GM12878 (cell line): Measurements from ENCODE around the gene SEMA3B. TPM values are rescaled to one million over a fixed set of nuclear protein-coding genes. Genes with fewer than 3 reads are reported as not detected.

Experiments
- ASH2L ChIP-seq: fragments of 300-600, 200-600 bp; sonication (generic); IDR thresholded peaks from 2 replicates; pipeline ENCODE4 v1.6.1; 2017; ENCODE audit warnings: low read depth, mild to moderate bottlenecking, borderline replicate concordance
- ATF7 ChIP-seq: fragments of 450-650 bp; IDR thresholded peaks from 2 replicates; pipeline ENCODE4 v1.6.1; 2016; ENCODE audit warnings: low read depth, mild to moderate bottlenecking
- BMI1 ChIP-seq: fragments of 450-650 bp; IDR thresholded peaks from 2 replicates; pipeline ENCODE4 v1.6.1; 2016; ENCODE audit warnings: mild to moderate bottlenecking, moderate library complexity, borderline replicate concordance
- CBFB ChIP-seq: IDR thresholded peaks from 2 replicates; pipeline ENCODE4 v1.6.1; 2016; ENCODE audit warnings: antibody characterized with exemption, low read depth
- CBX5 ChIP-seq: sonication (generic); IDR thresholded peaks from 2 replicates; pipeline ENCODE4 v1.6.1; 2016; ENCODE audit warnings: low read depth, moderate library complexity, mild to moderate bottlenecking, inconsistent platforms
- GATAD2B ChIP-seq: fragments of 450-650 bp; conservative IDR thresholded peaks from 2 replicates; pipeline ENCODE4 v1.6.1; 2017; ENCODE audit warnings: low read depth, mild to moderate bottlenecking, moderate library complexity
- KDM1A ChIP-seq: fragments of 200-600 bp; sonication (generic); IDR thresholded peaks from 2 replicates; pipeline ENCODE4 v1.6.1; 2016; ENCODE audit warnings: borderline replicate concordance
- MYB ChIP-seq: fragments of 150-350 bp; IDR thresholded peaks from 2 replicates; pipeline ENCODE4 v1.6.1; 2014; ENCODE audit warnings: mild to moderate bottlenecking, low read depth, low read length, borderline replicate concordance
- PML ChIP-seq: IDR thresholded peaks from 2 replicates; pipeline ENCODE4 v1.6.1; 2012; ENCODE audit warnings: low read length, inconsistent platforms
- RAD21 ChIP-seq: IDR thresholded peaks from 2 replicates; pipeline ENCODE4 v1.6.1; 2011; ENCODE audit warnings: mild to moderate bottlenecking, low read depth, low read length, moderate library complexity; ENCODE audit not compliant: insufficient read depth
- SMARCA5 ChIP-seq: fragments of 450-650 bp; IDR thresholded peaks from 2 replicates; pipeline ENCODE4 v1.6.1; 2017; ENCODE audit warnings: mild to moderate bottlenecking
- SP1 ChIP-seq: IDR thresholded peaks from one replicate; pipeline ENCODE4 v1.6.1; 2011; ENCODE audit warnings: low read depth, low read length
- SRF ChIP-seq, 2 experiments: IDR thresholded peaks; 2 replicates each; pipeline ENCODE4 v1.6.1; 2011; ENCODE audit warnings: low read depth in 2 of 2, low read length in 2 of 2, mild to moderate bottlenecking in 1 of 2, moderate library complexity in 1 of 2
- STAT1 ChIP-seq: fragments of 450-650 bp; conservative IDR thresholded peaks from 2 replicates; pipeline ENCODE4 v1.6.1; 2014; ENCODE audit warnings: antibody characterized with exemption, mild to moderate bottlenecking
- polyA plus RNA-seq, 11 experiments: library from polyadenylated mRNA; depleted of rRNA in 4 of 11; unstranded in 6 of 11; stranded (reverse) in 5 of 11; fragments of >200 nt; fragmentation: Nextera tagmentation in 4 of 11; fragmentation: Illumina TruSeq in 1 of 11; extraction: Ambion mirVana in 4 of 11; extraction: Trizol in 1 of 11; gene quantifications; 1 replicate in 1 of 11; 2 replicates in 10 of 11; pipeline versions ENCODE4 v1.2.1 to v1.2.3, GENCODE V29; 2011 to 2016; ENCODE audit warnings: inconsistent platforms in 2 of 11, missing spikeins in 2 of 11, low read depth in 1 of 11
- total RNA-seq, 4 experiments: library from RNA; depleted of rRNA in 3 of 4; stranded (reverse); fragments of >200 nt in 3 of 4; fragmentation: Illumina TruSeq in 1 of 4; extraction: Trizol in 1 of 4; gene quantifications; 2 replicates each; pipeline versions ENCODE4 v1.2.1 to v1.2.3, GENCODE V29; 2013 to 2021
- TF ChIP-seq, protein P1 (sequence below): fragments of 450-650 bp; IDR thresholded peaks from 2 replicates; pipeline ENCODE4 v1.6.1; 2016; ENCODE audit warnings: mild to moderate bottlenecking, moderate library complexity, borderline replicate concordance
- TF ChIP-seq, protein P2 (sequence below): IDR thresholded peaks from 2 replicates; pipeline ENCODE4 v1.6.1; 2012; ENCODE audit warnings: low read depth, low read length, improper control_type of control experiment
- TF ChIP-seq, protein P3 (sequence below): fragments of 450-650 bp; conservative IDR thresholded peaks from 2 replicates; pipeline ENCODE4 v1.6.1; 2017; ENCODE audit warnings: mild to moderate bottlenecking, moderate library complexity
- TF ChIP-seq, protein P4 (sequence below): IDR thresholded peaks from 2 replicates; pipeline ENCODE4 v1.6.1; 2011; ENCODE audit warnings: borderline replicate concordance, low read depth, mild to moderate bottlenecking, moderate library complexity, mixed read lengths, low read length; ENCODE audit not compliant: insufficient read depth; ENCODE audit errors: extremely low read length

SEMA3B gene
- total and polyA plus RNA-seq, 10 of the 15 experiments (the other 5 are each of a cell fraction or from before 2014, with no cell fraction given), result 0.06 to 0.59 (median 0.14) TPM; not detected in 2

DNA sequence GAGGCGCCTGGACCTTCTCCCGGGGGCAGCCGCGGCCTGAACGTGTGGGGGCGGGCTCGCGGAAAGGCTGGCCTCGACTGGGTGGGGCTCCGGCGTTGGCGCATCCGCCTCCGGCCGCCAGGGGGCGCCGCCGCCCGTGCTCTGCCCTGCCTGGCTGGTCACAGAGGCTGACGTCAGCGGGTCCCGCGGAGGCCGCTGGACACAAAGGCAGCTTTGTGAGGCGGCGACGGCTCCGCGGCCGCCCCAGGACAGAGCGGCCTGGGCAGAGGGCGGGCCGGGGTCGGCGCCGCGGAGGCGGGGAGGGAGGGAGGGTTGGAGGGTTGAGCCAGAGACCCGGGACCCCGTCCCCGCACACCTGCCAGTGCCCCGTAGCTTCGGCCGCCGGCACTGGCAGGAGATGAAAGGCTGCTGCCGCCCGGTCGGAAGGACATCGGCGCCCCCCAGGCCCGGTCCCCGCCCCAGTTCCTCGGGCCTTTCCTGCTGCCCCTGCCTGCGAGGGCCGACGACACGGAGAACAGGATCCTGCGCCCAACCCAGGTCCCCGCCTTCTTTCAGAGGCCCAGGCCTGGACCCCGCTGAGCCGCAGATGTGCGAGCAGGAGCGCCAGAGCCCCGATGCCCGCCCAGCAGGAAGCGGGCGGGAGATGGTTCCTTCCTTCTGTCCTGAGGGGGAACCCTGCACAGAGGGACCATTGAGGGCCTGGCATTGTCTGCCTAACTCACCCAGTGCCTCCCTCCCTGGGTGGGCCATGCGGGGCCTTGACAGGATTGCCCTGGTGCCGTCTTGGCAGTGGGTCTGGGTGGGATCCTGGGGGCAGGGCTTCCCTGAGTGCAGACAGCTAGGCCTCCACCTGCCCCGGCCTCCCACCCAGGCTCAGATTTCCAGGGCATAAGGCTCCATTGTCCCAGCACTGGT lies 8.7 kb upstream of the SEMA3B start (continued):
- TF ChIP-seq, protein P1, sequence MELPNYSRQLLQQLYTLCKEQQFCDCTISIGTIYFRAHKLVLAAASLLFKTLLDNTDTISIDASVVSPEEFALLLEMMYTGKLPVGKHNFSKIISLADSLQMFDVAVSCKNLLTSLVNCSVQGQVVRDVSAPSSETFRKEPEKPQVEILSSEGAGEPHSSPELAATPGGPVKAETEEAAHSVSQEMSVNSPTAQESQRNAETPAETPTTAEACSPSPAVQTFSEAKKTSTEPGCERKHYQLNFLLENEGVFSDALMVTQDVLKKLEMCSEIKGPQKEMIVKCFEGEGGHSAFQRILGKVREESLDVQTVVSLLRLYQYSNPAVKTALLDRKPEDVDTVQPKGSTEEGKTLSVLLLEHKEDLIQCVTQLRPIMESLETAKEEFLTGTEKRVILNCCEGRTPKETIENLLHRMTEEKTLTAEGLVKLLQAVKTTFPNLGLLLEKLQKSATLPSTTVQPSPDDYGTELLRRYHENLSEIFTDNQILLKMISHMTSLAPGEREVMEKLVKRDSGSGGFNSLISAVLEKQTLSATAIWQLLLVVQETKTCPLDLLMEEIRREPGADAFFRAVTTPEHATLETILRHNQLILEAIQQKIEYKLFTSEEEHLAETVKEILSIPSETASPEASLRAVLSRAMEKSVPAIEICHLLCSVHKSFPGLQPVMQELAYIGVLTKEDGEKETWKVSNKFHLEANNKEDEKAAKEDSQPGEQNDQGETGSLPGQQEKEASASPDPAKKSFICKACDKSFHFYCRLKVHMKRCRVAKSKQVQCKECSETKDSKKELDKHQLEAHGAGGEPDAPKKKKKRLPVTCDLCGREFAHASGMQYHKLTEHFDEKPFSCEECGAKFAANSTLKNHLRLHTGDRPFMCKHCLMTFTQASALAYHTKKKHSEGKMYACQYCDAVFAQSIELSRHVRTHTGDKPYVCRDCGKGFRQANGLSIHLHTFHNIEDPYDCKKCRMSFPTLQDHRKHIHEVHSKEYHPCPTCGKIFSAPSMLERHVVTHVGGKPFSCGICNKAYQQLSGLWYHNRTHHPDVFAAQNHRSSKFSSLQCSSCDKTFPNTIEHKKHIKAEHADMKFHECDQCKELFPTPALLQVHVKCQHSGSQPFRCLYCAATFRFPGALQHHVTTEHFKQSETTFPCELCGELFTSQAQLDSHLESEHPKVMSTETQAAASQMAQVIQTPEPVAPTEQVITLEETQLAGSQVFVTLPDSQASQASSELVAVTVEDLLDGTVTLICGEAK, result no peak
- TF ChIP-seq BMI1 (no peak), ASH2L (no peak), SP1 (peak; percentile 66), GATAD2B (peak; percentile 65; the same call in 1 of the 2 replicates), SRF (IDR thresholded peaks at IDR 0.05; ENCODE audit: low read depth in 2 of 2, low read length in 2 of 2) (peak in 1 of 2 experiments; percentile 51; a peak in 1 of 4 replicates), CBFB (peak; percentile 11; the same call in 1 of the 2 replicates), SMARCA5 (peak; percentile 90), CBX5 (no peak), ATF7 (no peak; the same call in 1 of the 2 replicates), STAT1 (no peak), MYB (no peak), KDM1A (no peak), RAD21 (peak; percentile 56; the same call in 1 of the 2 replicates), PML (peak; percentile 72; the same call in 1 of the 2 replicates)
- TF ChIP-seq, protein P2, sequence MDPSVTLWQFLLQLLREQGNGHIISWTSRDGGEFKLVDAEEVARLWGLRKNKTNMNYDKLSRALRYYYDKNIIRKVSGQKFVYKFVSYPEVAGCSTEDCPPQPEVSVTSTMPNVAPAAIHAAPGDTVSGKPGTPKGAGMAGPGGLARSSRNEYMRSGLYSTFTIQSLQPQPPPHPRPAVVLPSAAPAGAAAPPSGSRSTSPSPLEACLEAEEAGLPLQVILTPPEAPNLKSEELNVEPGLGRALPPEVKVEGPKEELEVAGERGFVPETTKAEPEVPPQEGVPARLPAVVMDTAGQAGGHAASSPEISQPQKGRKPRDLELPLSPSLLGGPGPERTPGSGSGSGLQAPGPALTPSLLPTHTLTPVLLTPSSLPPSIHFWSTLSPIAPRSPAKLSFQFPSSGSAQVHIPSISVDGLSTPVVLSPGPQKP, result 0 out of 2 replicates have a peak, but pooled peaks have one; percentile 17
- TF ChIP-seq, protein P3, sequence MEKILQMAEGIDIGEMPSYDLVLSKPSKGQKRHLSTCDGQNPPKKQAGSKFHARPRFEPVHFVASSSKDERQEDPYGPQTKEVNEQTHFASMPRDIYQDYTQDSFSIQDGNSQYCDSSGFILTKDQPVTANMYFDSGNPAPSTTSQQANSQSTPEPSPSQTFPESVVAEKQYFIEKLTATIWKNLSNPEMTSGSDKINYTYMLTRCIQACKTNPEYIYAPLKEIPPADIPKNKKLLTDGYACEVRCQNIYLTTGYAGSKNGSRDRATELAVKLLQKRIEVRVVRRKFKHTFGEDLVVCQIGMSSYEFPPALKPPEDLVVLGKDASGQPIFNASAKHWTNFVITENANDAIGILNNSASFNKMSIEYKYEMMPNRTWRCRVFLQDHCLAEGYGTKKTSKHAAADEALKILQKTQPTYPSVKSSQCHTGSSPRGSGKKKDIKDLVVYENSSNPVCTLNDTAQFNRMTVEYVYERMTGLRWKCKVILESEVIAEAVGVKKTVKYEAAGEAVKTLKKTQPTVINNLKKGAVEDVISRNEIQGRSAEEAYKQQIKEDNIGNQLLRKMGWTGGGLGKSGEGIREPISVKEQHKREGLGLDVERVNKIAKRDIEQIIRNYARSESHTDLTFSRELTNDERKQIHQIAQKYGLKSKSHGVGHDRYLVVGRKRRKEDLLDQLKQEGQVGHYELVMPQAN, result no peak; the same call in 1 of the 2 replicates
- TF ChIP-seq, protein P4, sequence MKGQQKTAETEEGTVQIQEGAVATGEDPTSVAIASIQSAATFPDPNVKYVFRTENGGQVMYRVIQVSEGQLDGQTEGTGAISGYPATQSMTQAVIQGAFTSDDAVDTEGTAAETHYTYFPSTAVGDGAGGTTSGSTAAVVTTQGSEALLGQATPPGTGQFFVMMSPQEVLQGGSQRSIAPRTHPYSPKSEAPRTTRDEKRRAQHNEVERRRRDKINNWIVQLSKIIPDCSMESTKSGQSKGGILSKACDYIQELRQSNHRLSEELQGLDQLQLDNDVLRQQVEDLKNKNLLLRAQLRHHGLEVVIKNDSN, result no peak
